Measurements from ENCODE around the gene TGM2. TPM values are rescaled to one million over a fixed set of nuclear protein-coding genes. Genes with fewer than 3 reads are reported as not detected.

Gene TGM2
- total RNA-seq, 1 donor from 2014 or later, result 3.3 TPM

- FAIRE-seq, result no peak
These were observed 35.6 kb upstream of the TGM2 start for GRCh38 chr20:38200646-38201045.

GRCh38 chr20:38199501-38200390, 34.7 kb upstream of the TGM2 start:
- DNase-seq (ENCODE audit: low spot score in 2 of 2) (no peak), FAIRE-seq (no peak)

More at GRCh38 chr20:38200646-38201045, 35.6 kb upstream of the TGM2 start:
- DNase-seq (ENCODE audit: low spot score in 2 of 2), result no peak

- no peak for DNase-seq (ENCODE audit: low spot score in 2 of 2)
These were observed 33.3 kb upstream of the TGM2 start for GRCh38 chr20:38198238-38198861.

GRCh38 chr20:38197619-38198018, 32.5 kb upstream of the TGM2 start:
- FAIRE-seq (no peak), DNase-seq (ENCODE audit: low spot score in 2 of 2) (no peak)

More at GRCh38 chr20:38198238-38198861, 33.3 kb upstream of the TGM2 start:
- no peak for FAIRE-seq

GRCh38 chr20:38197217-38197616, 32.1 kb upstream of the TGM2 start:
- DNase-seq (ENCODE audit: low spot score in 2 of 2) (no peak), FAIRE-seq (no peak)

GRCh38 chr20:38196592-38196991, 31.5 kb upstream of the TGM2 start:
- no peak for DNase-seq (ENCODE audit: low spot score in 2 of 2)
- FAIRE-seq, result no peak

GRCh38 chr20:38196076-38196475, 31.0 kb upstream of the TGM2 start:
- DNase-seq (ENCODE audit: low spot score in 2 of 2) (no peak), FAIRE-seq (no peak)

- no peak for DNase-seq (ENCODE audit: low spot score in 2 of 2)
- FAIRE-seq, result no peak
These were observed 30.5 kb upstream of the TGM2 start for GRCh38 chr20:38195521-38195920.

GRCh38 chr20:38194971-38195504, 30.0 kb upstream of the TGM2 start:
- FAIRE-seq (no peak), DNase-seq (ENCODE audit: low spot score in 2 of 2) (no peak)

GRCh38 chr20:38193586-38194105, 28.6 kb upstream of the TGM2 start:
- DNase-seq (ENCODE audit: low spot score in 2 of 2), result no peak
- no peak for FAIRE-seq

- DNase-seq (ENCODE audit: low spot score in 2 of 2), result no peak
- FAIRE-seq, result no peak
These were observed 27.3 kb upstream of the TGM2 start for GRCh38 chr20:38192323-38192885.

- no peak for FAIRE-seq
- DNase-seq (ENCODE audit: low spot score in 2 of 2), result no peak
These were observed 26.6 kb upstream of the TGM2 start for GRCh38 chr20:38191654-38192053.

- no peak for DNase-seq (ENCODE audit: low spot score in 2 of 2)
- FAIRE-seq, result no peak
These were observed 25.9 kb upstream of the TGM2 start for GRCh38 chr20:38190936-38191371.

- FAIRE-seq (no peak), DNase-seq (ENCODE audit: low spot score in 2 of 2) (no peak)
These were observed 25.1 kb upstream of the TGM2 start for GRCh38 chr20:38190166-38190565.

- no peak for DNase-seq (ENCODE audit: low spot score in 2 of 2)
- no peak for FAIRE-seq
These were observed 22.4 kb upstream of the TGM2 start for GRCh38 chr20:38187517-38187916.

GRCh38 chr20:38186788-38187221, 21.7 kb upstream of the TGM2 start:
- FAIRE-seq (no peak), DNase-seq (ENCODE audit: low spot score in 2 of 2) (no peak)

GRCh38 chr20:38184101-38184500, 19.0 kb upstream of the TGM2 start:
- no peak for DNase-seq (ENCODE audit: low spot score in 2 of 2)
- no peak for FAIRE-seq

- DNase-seq (ENCODE audit: low spot score in 2 of 2), result no peak
- no peak for FAIRE-seq
These were observed 16.9 kb upstream of the TGM2 start for GRCh38 chr20:38181971-38182370.

- DNase-seq (ENCODE audit: low spot score in 2 of 2), result no peak
These were observed 16.2 kb upstream of the TGM2 start for GRCh38 chr20:38181207-38181801.

GRCh38 chr20:38180781-38181180, 15.7 kb upstream of the TGM2 start:
- DNase-seq (ENCODE audit: low spot score in 2 of 2), result no peak
- FAIRE-seq, result no peak

More at GRCh38 chr20:38181207-38181801, 16.2 kb upstream of the TGM2 start:
- no peak for FAIRE-seq
